ENCODE data around the gene CELF4.

The CELF4 gene

GRCh38 chr18:37260367-37261093 lies 305.1 kb downstream of the CELF4 start:
- Mint-ChIP-seq H3K9me3 (no peaks in the 10 kb centered on the region), H3K4me1 (ENCODE audit: low read depth) (no peaks in the 10 kb centered on the region), H3K4me3 (no peak overlapping the region), H3K27ac (no peak overlapping the region), H3K27me3 (peaks cover 18% of the 10 kb centered on the region), H3K36me3 (ENCODE audit: low read depth) (no peaks in the 10 kb centered on the region)
- intact Hi-C loops (cut with micrococcal nuclease), result no loop called here

GRCh38 chr18:37259711-37260110 lies 305.9 kb downstream of the CELF4 start:
- H3K9me3 Mint-ChIP-seq, result no peaks in the 10 kb centered on the region
- intact Hi-C loops (cut with micrococcal nuclease), result no loop called here
- H3K4me1 Mint-ChIP-seq (ENCODE audit: low read depth), result no peaks in the 10 kb centered on the region
- peaks cover 26% of the 10 kb centered on the region for H3K27me3 Mint-ChIP-seq
- no peak overlapping the region for H3K4me3 Mint-ChIP-seq
- no peak overlapping the region for H3K27ac Mint-ChIP-seq
- H3K36me3 Mint-ChIP-seq (ENCODE audit: low read depth), result no peaks in the 10 kb centered on the region

GRCh38 chr18:37258819-37259218 lies 306.8 kb downstream of the CELF4 start:
- Mint-ChIP-seq H3K36me3 (ENCODE audit: low read depth) (no peaks in the 10 kb centered on the region), H3K4me3 (no peak overlapping the region), H3K27me3 (peaks cover 30% of the 10 kb centered on the region), H3K4me1 (ENCODE audit: low read depth) (no peaks in the 10 kb centered on the region), H3K27ac (no peak overlapping the region), H3K9me3 (no peaks in the 10 kb centered on the region)
- intact Hi-C loops (cut with micrococcal nuclease), result no loop called here

- Mint-ChIP-seq H3K36me3 (ENCODE audit: low read depth) (no peaks in the 10 kb centered on the region), H3K9me3 (no peaks in the 10 kb centered on the region), H3K4me1 (ENCODE audit: low read depth) (no peaks in the 10 kb centered on the region), H3K27ac (no peak overlapping the region), H3K4me3 (no peak overlapping the region), H3K27me3 (peaks cover 35% of the 10 kb centered on the region)
- intact Hi-C loops (cut with micrococcal nuclease), result no loop called here
Measured at GRCh38 chr18:37258131-37258530, 307.5 kb downstream of the CELF4 start.

- Mint-ChIP-seq H3K4me3 (no peak overlapping the region), H3K27ac (no peak overlapping the region), H3K9me3 (no peaks in the 10 kb centered on the region), H3K36me3 (ENCODE audit: low read depth) (no peaks in the 10 kb centered on the region), H3K27me3 (peaks cover 55% of the 10 kb centered on the region), H3K4me1 (ENCODE audit: low read depth) (no peaks in the 10 kb centered on the region)
- intact Hi-C loops (cut with micrococcal nuclease), result no loop called here
Measured at GRCh38 chr18:37254973-37255372, 310.6 kb downstream of the CELF4 start.

GRCh38 chr18:37254236-37254754 lies 311.3 kb downstream of the CELF4 start:
- intact Hi-C loops (cut with micrococcal nuclease), result no loop called here
- Mint-ChIP-seq H3K9me3 (no peaks in the 10 kb centered on the region), H3K4me1 (ENCODE audit: low read depth) (no peaks in the 10 kb centered on the region), H3K36me3 (ENCODE audit: low read depth) (no peaks in the 10 kb centered on the region), H3K4me3 (no peak overlapping the region), H3K27me3 (peaks cover 55% of the 10 kb centered on the region), H3K27ac (no peak overlapping the region)

- H3K4me1 Mint-ChIP-seq (ENCODE audit: low read depth), result no peaks in the 10 kb centered on the region
- no peak overlapping the region for H3K4me3 Mint-ChIP-seq
- no peaks in the 10 kb centered on the region for H3K36me3 Mint-ChIP-seq (ENCODE audit: low read depth)
- intact Hi-C loops (cut with micrococcal nuclease), result no loop called here
- no peak overlapping the region for H3K27ac Mint-ChIP-seq
- H3K27me3 Mint-ChIP-seq, result peaks cover 54% of the 10 kb centered on the region
- H3K9me3 Mint-ChIP-seq, result no peaks in the 10 kb centered on the region
Measured at GRCh38 chr18:37253394-37254235, 312.0 kb downstream of the CELF4 start.

GRCh38 chr18:37252854-37253393 lies 312.7 kb downstream of the CELF4 start:
- no peaks in the 10 kb centered on the region for H3K36me3 Mint-ChIP-seq (ENCODE audit: low read depth)
- H3K4me3 Mint-ChIP-seq, result no peak overlapping the region
- H3K27me3 Mint-ChIP-seq, result peaks cover 49% of the 10 kb centered on the region
- intact Hi-C loops (cut with micrococcal nuclease), result no loop called here
- H3K9me3 Mint-ChIP-seq, result no peaks in the 10 kb centered on the region
- no peaks in the 10 kb centered on the region for H3K4me1 Mint-ChIP-seq (ENCODE audit: low read depth)
- no peak overlapping the region for H3K27ac Mint-ChIP-seq

GRCh38 chr18:37252342-37252741 lies 313.3 kb downstream of the CELF4 start:
- H3K4me1 Mint-ChIP-seq (ENCODE audit: low read depth), result no peaks in the 10 kb centered on the region
- H3K9me3 Mint-ChIP-seq, result no peaks in the 10 kb centered on the region
- H3K27ac Mint-ChIP-seq, result no peak overlapping the region
- no peak overlapping the region for H3K4me3 Mint-ChIP-seq
- H3K27me3 Mint-ChIP-seq, result peaks cover 46% of the 10 kb centered on the region
- H3K36me3 Mint-ChIP-seq (ENCODE audit: low read depth), result no peaks in the 10 kb centered on the region
- intact Hi-C loops (cut with micrococcal nuclease), result no loop called here

- intact Hi-C loops (cut with micrococcal nuclease), result no loop called here
- Mint-ChIP-seq H3K4me1 (ENCODE audit: low read depth) (no peaks in the 10 kb centered on the region), H3K27ac (no peak overlapping the region), H3K4me3 (no peak overlapping the region), H3K27me3 (peaks cover 43% of the 10 kb centered on the region), H3K9me3 (no peaks in the 10 kb centered on the region), H3K36me3 (ENCODE audit: low read depth) (no peaks in the 10 kb centered on the region)
Measured at GRCh38 chr18:37251679-37252078, 313.9 kb downstream of the CELF4 start.

- Mint-ChIP-seq H3K4me3 (no peak overlapping the region), H3K36me3 (ENCODE audit: low read depth) (no peaks in the 10 kb centered on the region), H3K9me3 (no peaks in the 10 kb centered on the region), H3K27ac (no peak overlapping the region), H3K27me3 (peaks cover 36% of the 10 kb centered on the region), H3K4me1 (ENCODE audit: low read depth) (no peaks in the 10 kb centered on the region)
- intact Hi-C loops (cut with micrococcal nuclease), result no loop called here
Measured at GRCh38 chr18:37249895-37250618, 315.5 kb downstream of the CELF4 start.

GRCh38 chr18:37249171-37249886 lies 316.3 kb downstream of the CELF4 start:
- H3K27ac Mint-ChIP-seq, result no peak overlapping the region
- no peak overlapping the region for H3K4me3 Mint-ChIP-seq

GRCh38 chr18:37248281-37248680 lies 317.3 kb downstream of the CELF4 start:
- no peaks in the 10 kb centered on the region for H3K9me3 Mint-ChIP-seq
- no peaks in the 10 kb centered on the region for H3K36me3 Mint-ChIP-seq (ENCODE audit: low read depth)
- H3K4me1 Mint-ChIP-seq (ENCODE audit: low read depth), result no peaks in the 10 kb centered on the region
- H3K27ac Mint-ChIP-seq, result no peak overlapping the region
- H3K4me3 Mint-ChIP-seq, result no peak overlapping the region
- peaks cover 37% of the 10 kb centered on the region for H3K27me3 Mint-ChIP-seq
- intact Hi-C loops (cut with micrococcal nuclease), result no loop called here

More at GRCh38 chr18:37249171-37249886, 316.3 kb downstream of the CELF4 start:
- H3K9me3 Mint-ChIP-seq, result no peaks in the 10 kb centered on the region
- no peaks in the 10 kb centered on the region for H3K4me1 Mint-ChIP-seq (ENCODE audit: low read depth)
- intact Hi-C loops (cut with micrococcal nuclease), result no loop called here
- peaks cover 35% of the 10 kb centered on the region for H3K27me3 Mint-ChIP-seq
- no peaks in the 10 kb centered on the region for H3K36me3 Mint-ChIP-seq (ENCODE audit: low read depth)
